ENCODE results near the gene SSBP4. TPM values are rescaled to one million over a fixed set of nuclear protein-coding genes. Genes with fewer than 3 reads are reported as not detected.

Gene SSBP4
- total RNA-seq, 1 experiment from 2014 or later = 46.1 TPM

- H3K9me3 ChIP-seq (ENCODE audit: control insufficient read depth, low read depth, low read length) = no peaks in the 10 kb centered on the region
- no peak overlapping the region for H2BK20ac ChIP-seq (ENCODE audit: low read depth, low read length, poor library complexity, severe bottlenecking)
- no peak overlapping the region for H2AFZ ChIP-seq (ENCODE audit: low read length)
- no peaks in the 10 kb centered on the region for H3K79me1 ChIP-seq (ENCODE audit: insufficient read depth, low read depth, low read length, poor library complexity, severe bottlenecking)
- H4K20me1 ChIP-seq (ENCODE audit: control insufficient read depth, insufficient read depth, insufficient read length) = no peaks in the 10 kb centered on the region
- H3K36me3 Mint-ChIP-seq (ENCODE audit: insufficient read depth in 1 of 3, low read depth in 3 of 3) = peaks cover 0 to 16% (median 10%) of the 10 kb centered on the region in 3 experiments; a peak in 5 of 7 replicates
- no peak overlapping the region for H3K4me2 ChIP-seq (ENCODE audit: insufficient read depth, insufficient read length, low read length)
- no peak for DNase-seq
- no peak overlapping the region for H3K9ac ChIP-seq (ENCODE audit: extremely low read depth, insufficient read length, low read length)
- no peaks in the 10 kb centered on the region for H3K79me2 ChIP-seq (ENCODE audit: insufficient read depth, low read length)
- no peak overlapping the region for H3K4me3 Mint-ChIP-seq
- no peak overlapping the region for H4K91ac ChIP-seq (ENCODE audit: insufficient read length, low read depth, low read length)
- no peak overlapping the region for H3K18ac ChIP-seq (ENCODE audit: insufficient read length, low read depth, low read length)
- no peak overlapping the region for H3T11ph ChIP-seq (ENCODE audit: low read length)
- no peak overlapping the region for H2BK15ac ChIP-seq (ENCODE audit: low read depth, low read length)
- no peak overlapping the region for H4K8ac ChIP-seq (replicated peaks; ENCODE audit: insufficient read length, low read depth, low read length)
- no peaks in the 10 kb centered on the region for H3K27me3 ChIP-seq (ENCODE audit: insufficient read depth, low read length)
- H3K56ac ChIP-seq (ENCODE audit: insufficient read length, low read depth, low read length) = no peak overlapping the region
- H3K23ac ChIP-seq (ENCODE audit: insufficient read length, low read depth, low read length) = no peak overlapping the region
- H2AK5ac ChIP-seq (ENCODE audit: insufficient read length, low read length) = no peak overlapping the region
- H3K27ac ChIP-seq (ENCODE audit: insufficient read length, low read depth, low read length) = no peak overlapping the region
- no peak for TF ChIP-seq CTCF (conservative IDR thresholded peaks at IDR 0.05)
- no peak overlapping the region; a peak in 1 of 7 replicates for H3K27ac Mint-ChIP-seq
- no peaks in the 10 kb centered on the region for H3K23me2 ChIP-seq (ENCODE audit: insufficient read length, low read depth, low read length, poor library complexity, severe bottlenecking)
- H2BK12ac ChIP-seq (ENCODE audit: insufficient read length, low read depth, low read length) = no peak overlapping the region
- no peak overlapping the region for H4K5ac ChIP-seq (ENCODE audit: insufficient read length, low read depth, low read length)
- H3K27me3 Mint-ChIP-seq (ENCODE audit: low read depth) = no peaks in the 10 kb centered on the region
- H3K4me1 ChIP-seq (ENCODE audit: insufficient read depth, low read length) = no peaks in the 10 kb centered on the region
- H3K4ac ChIP-seq (ENCODE audit: low read depth, low read length) = no peak overlapping the region
- H2BK120ac ChIP-seq (ENCODE audit: low read depth, low read length, poor library complexity, severe bottlenecking) = no peak overlapping the region
- no peak overlapping the region for H2BK5ac ChIP-seq (ENCODE audit: insufficient read length, low read length)
- H3K14ac ChIP-seq (ENCODE audit: insufficient read depth, low read length) = no peak overlapping the region
- H3K4me1 Mint-ChIP-seq = peaks cover 5 to 10% of the 10 kb centered on the region in 2 experiments
- no CpG with 5 or more reads among the region's 3 CpGs for WGBS (ENCODE audit: extremely low coverage, insufficient read length, low lambda C conversion rate)
- H3K9me3 Mint-ChIP-seq = no peaks in the 10 kb centered on the region
Measured at GRCh38 chr19:18468517-18468916, 49.3 kb downstream of the SSBP4 start.

Measured in H9 (cell line).